Testis (tissue), 3 donors: ENCODE measurements around the gene PKNOX2. TPM values are rescaled to one million over a fixed set of nuclear protein-coding genes. Genes with fewer than 3 reads are reported as not detected.

ENCODE experiments used
- DNase-seq: peaks from one replicate; pipeline ENCODE4 v3.0.0-alpha.2; 2019
- H3K27ac ChIP-seq, 2 donors: fragments of 200-600 bp; sonication (generic); one replicate each; pipeline ENCODE4 v1.5.1; 2019
- H3K27me3 ChIP-seq: fragments of 200-600 bp; sonication (generic); one replicate; pipeline ENCODE4 v1.5.1; 2019
- H3K36me3 ChIP-seq: fragments of 200-600 bp; sonication (generic); one replicate; pipeline ENCODE4 v1.5.1; 2017; ENCODE audit warnings: low read depth; ENCODE audit errors: missing control alignments
- H3K4me1 ChIP-seq: fragments of 200-600 bp; sonication (generic); one replicate; pipeline ENCODE4 v1.5.1; 2019
- H3K4me3 ChIP-seq, 2 donors: fragments of 200-600 bp; sonication (generic); one replicate each; pipeline ENCODE4 v1.5.1; 2017 to 2019
- H3K9me3 ChIP-seq: fragments of 200-600 bp; sonication (generic); one replicate; pipeline ENCODE4 v1.5.1; 2017
- CTCF ChIP-seq, 3 experiments: fragments of 450-650 bp in 2 of 3; fragments of 200-600 bp in 1 of 3; sonication (generic) in 1 of 3; IDR thresholded peaks; one replicate each; pipeline ENCODE4 v1.5.1; 2016 to 2019; ENCODE audit warnings: antibody characterized with exemption in 3 of 3, mild to moderate bottlenecking in 2 of 3, moderate library complexity in 1 of 3
- POLR2A ChIP-seq: fragments of 450-650 bp; IDR thresholded peaks from one replicate; pipeline ENCODE4 v1.6.1; 2017; ENCODE audit warnings: antibody characterized with exemption, mild to moderate bottlenecking, moderate library complexity
- WGBS, 2 donors: methylation state at CpG; one replicate each; pipeline ENCODE4 v1.1.5; 2018; 5-methylcytosine and 5-hydroxymethylcytosine counted together
- intact Hi-C: fragments of 100-400 bp; cut with DNase I; formaldehyde crosslinking; loops from one replicate; pipeline ENCODE4 v1.15.1; 2023; ENCODE audit warnings: low total_unique reads
- polyA plus RNA-seq: library from polyadenylated mRNA; stranded (reverse); fragments of 350-450 nt; fragmentation: Illumina TruSeq; extraction: RNeasy Lipid Tissue Mini Kit (QIAGEN cat#74804); gene quantifications from one replicate; pipeline ENCODE4 v1.2.3, GENCODE V29; 2014; ENCODE audit warnings: low read depth, low replicate concordance; ENCODE audit not compliant: insufficient read depth
- total RNA-seq, 2 donors: library from RNA; depleted of rRNA; stranded (reverse); fragments of >200 nt; gene quantifications; one replicate each; pipeline ENCODE4 v1.2.3, GENCODE V29; 2016

PKNOX2 gene
- total and polyA plus RNA-seq, 3 donors from 2014 or later: 5.5 to 10.4 (median 7.3) TPM

- no peaks in the 10 kb centered on the region for H3K9me3 ChIP-seq
- no peaks in the 10 kb centered on the region for H3K27me3 ChIP-seq
- TF ChIP-seq CTCF (IDR thresholded peaks at IDR 0.05) (no peak), POLR2A (no peak)
- no peak overlapping the region for H3K27ac ChIP-seq
- no peak overlapping the region for H3K4me3 ChIP-seq
- no peaks in the 10 kb centered on the region for H3K36me3 ChIP-seq
- 88 to 90% methylated on average over 2 of the region's 2 CpGs for WGBS, 2 donors
- H3K4me1 ChIP-seq: no peaks in the 10 kb centered on the region
- no peak for DNase-seq
- intact Hi-C loops: no loop called here
These were observed 10.7 kb upstream of the PKNOX2 start for GRCh38 chr11:125153837-125154236.

GRCh38 chr11:125154378-125155099, 10.0 kb upstream of the PKNOX2 start:
- Histone ChIP-seq H3K36me3 (no peaks in the 10 kb centered on the region), H3K27me3 (no peaks in the 10 kb centered on the region), H3K4me1 (no peaks in the 10 kb centered on the region), H3K9me3 (no peaks in the 10 kb centered on the region), H3K27ac (no peak overlapping the region), H3K4me3 (no peak overlapping the region)
- WGBS, 2 donors: 84 to 87% methylated on average over 7 of the region's 7 CpGs
- no peak for DNase-seq
- intact Hi-C loops: no loop called here
- TF ChIP-seq POLR2A (no peak), CTCF (IDR thresholded peaks at IDR 0.05) (no peak)

GRCh38 chr11:125155100-125155444, 9.5 kb upstream of the PKNOX2 start:
- intact Hi-C loops: no loop called here

GRCh38 chr11:125155767-125156166, 8.8 kb upstream of the PKNOX2 start:
- no peaks in the 10 kb centered on the region for H3K4me1 ChIP-seq
- H3K27me3 ChIP-seq: no peaks in the 10 kb centered on the region
- intact Hi-C loops: no loop called here
- H3K9me3 ChIP-seq: no peaks in the 10 kb centered on the region
- no peak overlapping the region for H3K27ac ChIP-seq
- H3K4me3 ChIP-seq: no peak overlapping the region
- H3K36me3 ChIP-seq: no peaks in the 10 kb centered on the region
- WGBS, 2 donors: 87 to 93% methylated on average over 4 of the region's 4 CpGs
- no peak for DNase-seq
- no peak for TF ChIP-seq POLR2A
- TF ChIP-seq CTCF (IDR thresholded peaks at IDR 0.05): no peak

More at GRCh38 chr11:125155100-125155444, 9.5 kb upstream of the PKNOX2 start:
- Histone ChIP-seq H3K27me3 (no peaks in the 10 kb centered on the region), H3K4me1 (no peaks in the 10 kb centered on the region), H3K9me3 (no peaks in the 10 kb centered on the region), H3K27ac (no peak overlapping the region), H3K36me3 (no peaks in the 10 kb centered on the region), H3K4me3 (no peak overlapping the region)
- TF ChIP-seq CTCF (IDR thresholded peaks at IDR 0.05): no peak
- no peak for TF ChIP-seq POLR2A
- no peak for DNase-seq
- 92 to 94% methylated on average over 5 to 6 of the region's 6 CpGs for WGBS, 2 donors
